Smooth muscle cell (in vitro differentiated cells): ENCODE data around the gene CPT1C. TPM values are rescaled to one million over a fixed set of nuclear protein-coding genes. Genes with fewer than 3 reads are reported as not detected.

Source experiments
- DNase-seq: peaks from one replicate; lab custom pipeline; 2025; ENCODE audit not compliant: unreplicated experiment; lab: John Stamatoyannopoulos, UW
- H2AFZ ChIP-seq: fragments of 200-600 bp; sonication (generic); 2 replicates; pipeline ENCODE4 v1.6.0; 2016; ENCODE audit warnings: antibody characterized with exemption, low read depth, mild to moderate bottlenecking
- H3F3A ChIP-seq: fragments of 200-600 bp; sonication (generic); 2 replicates; pipeline ENCODE4 v1.6.0; 2017; ENCODE audit warnings: antibody characterized with exemption, low read depth
- H3K27ac ChIP-seq: fragments of 200-600 bp; sonication (generic); 2 replicates; pipeline ENCODE4 v1.5.1; 2016; ENCODE audit warnings: low read depth, mild to moderate bottlenecking
- H3K27me3 ChIP-seq: fragments of 200-600 bp; sonication (generic); 2 replicates; pipeline ENCODE4 v1.6.1; 2016; ENCODE audit warnings: low read depth, mild to moderate bottlenecking
- H3K36me3 ChIP-seq: fragments of 200-600 bp; sonication (generic); 2 replicates; pipeline ENCODE4 v1.5.1; 2016; ENCODE audit warnings: low read depth
- H3K4me1 ChIP-seq: fragments of 200-600 bp; sonication (generic); 2 replicates; pipeline ENCODE4 v1.5.1; 2016; ENCODE audit warnings: low read depth
- H3K4me2 ChIP-seq: fragments of 200-600 bp; sonication (generic); 2 replicates; pipeline ENCODE4 v1.6.0; 2016; ENCODE audit warnings: mild to moderate bottlenecking
- H3K4me3 ChIP-seq: fragments of 200-600 bp; sonication (generic); 2 replicates; pipeline ENCODE4 v1.5.1; 2016; ENCODE audit warnings: mild to moderate bottlenecking
- H3K79me2 ChIP-seq: fragments of 200-600 bp; sonication (generic); 2 replicates; pipeline ENCODE4 v1.6.0; 2016; ENCODE audit warnings: low read depth, mild to moderate bottlenecking
- H3K9ac ChIP-seq: fragments of 200-600 bp; sonication (generic); 2 replicates; pipeline ENCODE4 v1.6.0; 2016; ENCODE audit warnings: low read depth
- H3K9me3 ChIP-seq: fragments of 200-600 bp; sonication (generic); replicated peaks from 2 replicates; pipeline ENCODE4 v1.5.1; 2016; ENCODE audit warnings: low read depth
- H4K20me1 ChIP-seq: fragments of 200-600 bp; sonication (generic); 2 replicates; pipeline ENCODE4 v1.6.0; 2016; ENCODE audit warnings: low read depth
- CTCF ChIP-seq: fragments of 200-600 bp; sonication (generic); IDR thresholded peaks from 2 replicates; pipeline ENCODE4 v1.5.1; 2017; ENCODE audit warnings: borderline replicate concordance, mild to moderate bottlenecking, antibody characterized with exemption; ENCODE audit not compliant: insufficient read depth, poor library complexity, severe bottlenecking
- WGBS: methylation state at CpG from one replicate; pipeline ENCODE4 v1.1.7; 2016; ENCODE audit warnings: low lambda C conversion rate; 5-methylcytosine and 5-hydroxymethylcytosine counted together
- polyA plus RNA-seq: library from polyadenylated mRNA; unstranded; fragments of >200 nt; fragmentation: Nextera tagmentation; extraction: Ambion mirVana; gene quantifications from 2 replicates; pipeline ENCODE4 v1.2.1, GENCODE V29; 2016
- total RNA-seq: library from RNA; depleted of rRNA; stranded (reverse); fragments of >200 nt; gene quantifications from 2 replicates; pipeline ENCODE4 v1.2.3, GENCODE V29; 2014

Gene CPT1C
- total and polyA plus RNA-seq, 2 experiments from 2014 or later: 19.7 to 20.0 TPM

DNA sequence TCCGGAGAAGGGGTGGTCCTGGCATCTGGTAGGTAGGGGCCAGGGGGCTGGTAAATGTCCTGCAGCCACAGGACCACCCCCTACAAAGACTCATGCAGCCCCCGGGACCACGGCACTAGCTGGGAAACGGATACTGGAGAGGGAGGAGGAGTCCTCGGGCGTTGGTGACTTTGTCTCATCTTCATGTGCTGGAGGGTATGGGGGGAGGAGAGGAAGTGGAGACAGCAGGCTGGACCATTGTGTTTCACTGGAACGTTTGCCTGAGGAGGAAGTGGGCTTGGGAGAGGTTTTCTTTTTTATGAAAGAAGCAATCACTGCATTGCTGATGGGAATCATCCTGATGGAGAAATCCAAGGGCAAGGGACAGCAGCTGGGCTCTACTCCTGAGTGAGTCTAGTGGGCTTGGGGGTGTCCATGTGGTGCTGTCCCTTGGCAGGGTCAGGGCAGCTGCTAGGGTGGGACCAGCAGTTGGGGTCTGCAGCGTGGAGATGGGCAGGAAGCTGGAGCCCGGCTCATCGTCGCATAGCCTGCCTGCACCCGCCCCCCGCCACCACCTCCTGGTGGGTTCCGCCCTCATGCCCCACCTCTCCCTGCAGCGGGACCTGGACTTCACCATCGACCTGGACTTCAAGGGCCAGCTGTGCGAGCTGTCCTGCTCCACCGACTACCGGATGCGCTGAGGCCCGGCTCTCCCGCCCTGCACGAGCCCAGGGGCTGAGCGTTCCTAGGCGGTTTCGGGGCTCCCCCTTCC lies 3.2 kb upstream of the CPT1C start:
- 83% methylated on average over 19 of the region's 26 CpGs for WGBS
- no peak overlapping the region for H3K4me2 ChIP-seq
- no peak for TF ChIP-seq CTCF
- H3K4me3 ChIP-seq: no peak overlapping the region
- H4K20me1 ChIP-seq: peaks cover 35% of the 10 kb centered on the region
- H3K4me1 ChIP-seq: no peaks in the 10 kb centered on the region
- H3K27ac ChIP-seq: no peak overlapping the region
- H3K9me3 ChIP-seq: no peaks in the 10 kb centered on the region
- no peaks in the 10 kb centered on the region for H3F3A ChIP-seq
- H3K36me3 ChIP-seq: no peaks in the 10 kb centered on the region
- no peaks in the 10 kb centered on the region for H3K27me3 ChIP-seq
- DNase-seq: no peak
- no peak overlapping the region for H2AFZ ChIP-seq
- H3K9ac ChIP-seq: no peak overlapping the region
- H3K79me2 ChIP-seq: peaks cover 6% of the 10 kb centered on the region

- Histone ChIP-seq H3K9me3 (no peaks in the 10 kb centered on the region), H3F3A (no peaks in the 10 kb centered on the region), H3K4me2 (no peak overlapping the region), H4K20me1 (peaks cover 34% of the 10 kb centered on the region), H3K27ac (no peak overlapping the region), H3K9ac (no peak overlapping the region), H3K36me3 (no peaks in the 10 kb centered on the region), H3K4me1 (no peaks in the 10 kb centered on the region), H2AFZ (no peak overlapping the region), H3K79me2 (no peaks in the 10 kb centered on the region), H3K4me3 (no peak overlapping the region), H3K27me3 (no peaks in the 10 kb centered on the region)
- TF ChIP-seq CTCF: no peak
- WGBS: 93% methylated on average over 12 of the region's 12 CpGs
- no peak for DNase-seq
Observed at GRCh38 chr19:49688531-49689132, 2.3 kb upstream of the CPT1C start.

- Histone ChIP-seq H2AFZ (no peak within 1 kb of the TSS), H3K4me3 (peak within 1 kb of the TSS; percentile 55), H3K9ac (no peak within 1 kb of the TSS), H3K36me3 (no peaks in the 10 kb centered on the region), H3K4me1 (no peaks in the 10 kb centered on the region), H3K9me3 (no peaks in the 10 kb centered on the region), H3K4me2 (peak within 1 kb of the TSS; percentile 92), H3F3A (no peaks in the 10 kb centered on the region), H3K79me2 (no peaks in the 10 kb centered on the region), H3K27ac (no peak within 1 kb of the TSS), H3K27me3 (no peaks in the 10 kb centered on the region), H4K20me1 (peaks cover 27% of the 10 kb centered on the region)
- 53% methylated on average over 52 of the region's 54 CpGs for WGBS
- DNase-seq: no peak
- TF ChIP-seq CTCF: peak; percentile 49
Observed at GRCh38 chr19:49689133-49690078, 1.5 kb upstream of the CPT1C start, which contains the start of gene ADM5. Gene ADM5 (plus strand): TSS chr19:49689594. CDS start chr19:49689838, 244 bp downstream.
